H1 (cell line): Measurements from ENCODE around the gene SCG2. TPM values are rescaled to one million over a fixed set of nuclear protein-coding genes. Genes with fewer than 3 reads are reported as not detected.

Experiments
- polyA plus RNA-seq, 7 experiments: library from polyadenylated mRNA; depleted of rRNA in 3 of 7; stranded (reverse) in 5 of 7; unstranded in 2 of 7; fragments of >200 nt in 5 of 7; fragments of 200-250 nt in 2 of 7; gene quantifications; 1 replicate in 5 of 7; 2 replicates in 1 of 7; 4 replicates in 1 of 7; pipeline versions ENCODE4 v1.2.1 to v1.2.3, GENCODE V29; 2011 to 2013; ENCODE audit warnings: missing spikeins in 2 of 7, mixed read lengths in 2 of 7
- total RNA-seq: library from RNA; stranded (reverse); fragmentation: NEBNext Ultra II Directional; extraction: Animal tissue kit (Norgen Biotek cat#: 25700); gene quantifications from 2 replicates; pipeline ENCODE4 v1.2.1, GENCODE V29; 2021
- TF ChIP-seq, protein P1 (sequence below): fragments of 300-600 bp; sonication (generic); IDR thresholded peaks from 2 replicates; pipeline ENCODE4 v1.7.1; 2012; ENCODE audit warnings: low read length, moderate library complexity, mild to moderate bottlenecking, inconsistent platforms; ENCODE audit not compliant: insufficient replicate concordance

Gene SCG2
- total and polyA plus RNA-seq, 2 of the 8 experiments (the other 6 are each of a cell fraction or from before 2014, with no cell fraction given), result 0.54 to 1.0 TPM

GRCh38 chr2:223643309-223643708, 41.1 kb upstream of the SCG2 start (continued):
- TF ChIP-seq, protein P1, sequence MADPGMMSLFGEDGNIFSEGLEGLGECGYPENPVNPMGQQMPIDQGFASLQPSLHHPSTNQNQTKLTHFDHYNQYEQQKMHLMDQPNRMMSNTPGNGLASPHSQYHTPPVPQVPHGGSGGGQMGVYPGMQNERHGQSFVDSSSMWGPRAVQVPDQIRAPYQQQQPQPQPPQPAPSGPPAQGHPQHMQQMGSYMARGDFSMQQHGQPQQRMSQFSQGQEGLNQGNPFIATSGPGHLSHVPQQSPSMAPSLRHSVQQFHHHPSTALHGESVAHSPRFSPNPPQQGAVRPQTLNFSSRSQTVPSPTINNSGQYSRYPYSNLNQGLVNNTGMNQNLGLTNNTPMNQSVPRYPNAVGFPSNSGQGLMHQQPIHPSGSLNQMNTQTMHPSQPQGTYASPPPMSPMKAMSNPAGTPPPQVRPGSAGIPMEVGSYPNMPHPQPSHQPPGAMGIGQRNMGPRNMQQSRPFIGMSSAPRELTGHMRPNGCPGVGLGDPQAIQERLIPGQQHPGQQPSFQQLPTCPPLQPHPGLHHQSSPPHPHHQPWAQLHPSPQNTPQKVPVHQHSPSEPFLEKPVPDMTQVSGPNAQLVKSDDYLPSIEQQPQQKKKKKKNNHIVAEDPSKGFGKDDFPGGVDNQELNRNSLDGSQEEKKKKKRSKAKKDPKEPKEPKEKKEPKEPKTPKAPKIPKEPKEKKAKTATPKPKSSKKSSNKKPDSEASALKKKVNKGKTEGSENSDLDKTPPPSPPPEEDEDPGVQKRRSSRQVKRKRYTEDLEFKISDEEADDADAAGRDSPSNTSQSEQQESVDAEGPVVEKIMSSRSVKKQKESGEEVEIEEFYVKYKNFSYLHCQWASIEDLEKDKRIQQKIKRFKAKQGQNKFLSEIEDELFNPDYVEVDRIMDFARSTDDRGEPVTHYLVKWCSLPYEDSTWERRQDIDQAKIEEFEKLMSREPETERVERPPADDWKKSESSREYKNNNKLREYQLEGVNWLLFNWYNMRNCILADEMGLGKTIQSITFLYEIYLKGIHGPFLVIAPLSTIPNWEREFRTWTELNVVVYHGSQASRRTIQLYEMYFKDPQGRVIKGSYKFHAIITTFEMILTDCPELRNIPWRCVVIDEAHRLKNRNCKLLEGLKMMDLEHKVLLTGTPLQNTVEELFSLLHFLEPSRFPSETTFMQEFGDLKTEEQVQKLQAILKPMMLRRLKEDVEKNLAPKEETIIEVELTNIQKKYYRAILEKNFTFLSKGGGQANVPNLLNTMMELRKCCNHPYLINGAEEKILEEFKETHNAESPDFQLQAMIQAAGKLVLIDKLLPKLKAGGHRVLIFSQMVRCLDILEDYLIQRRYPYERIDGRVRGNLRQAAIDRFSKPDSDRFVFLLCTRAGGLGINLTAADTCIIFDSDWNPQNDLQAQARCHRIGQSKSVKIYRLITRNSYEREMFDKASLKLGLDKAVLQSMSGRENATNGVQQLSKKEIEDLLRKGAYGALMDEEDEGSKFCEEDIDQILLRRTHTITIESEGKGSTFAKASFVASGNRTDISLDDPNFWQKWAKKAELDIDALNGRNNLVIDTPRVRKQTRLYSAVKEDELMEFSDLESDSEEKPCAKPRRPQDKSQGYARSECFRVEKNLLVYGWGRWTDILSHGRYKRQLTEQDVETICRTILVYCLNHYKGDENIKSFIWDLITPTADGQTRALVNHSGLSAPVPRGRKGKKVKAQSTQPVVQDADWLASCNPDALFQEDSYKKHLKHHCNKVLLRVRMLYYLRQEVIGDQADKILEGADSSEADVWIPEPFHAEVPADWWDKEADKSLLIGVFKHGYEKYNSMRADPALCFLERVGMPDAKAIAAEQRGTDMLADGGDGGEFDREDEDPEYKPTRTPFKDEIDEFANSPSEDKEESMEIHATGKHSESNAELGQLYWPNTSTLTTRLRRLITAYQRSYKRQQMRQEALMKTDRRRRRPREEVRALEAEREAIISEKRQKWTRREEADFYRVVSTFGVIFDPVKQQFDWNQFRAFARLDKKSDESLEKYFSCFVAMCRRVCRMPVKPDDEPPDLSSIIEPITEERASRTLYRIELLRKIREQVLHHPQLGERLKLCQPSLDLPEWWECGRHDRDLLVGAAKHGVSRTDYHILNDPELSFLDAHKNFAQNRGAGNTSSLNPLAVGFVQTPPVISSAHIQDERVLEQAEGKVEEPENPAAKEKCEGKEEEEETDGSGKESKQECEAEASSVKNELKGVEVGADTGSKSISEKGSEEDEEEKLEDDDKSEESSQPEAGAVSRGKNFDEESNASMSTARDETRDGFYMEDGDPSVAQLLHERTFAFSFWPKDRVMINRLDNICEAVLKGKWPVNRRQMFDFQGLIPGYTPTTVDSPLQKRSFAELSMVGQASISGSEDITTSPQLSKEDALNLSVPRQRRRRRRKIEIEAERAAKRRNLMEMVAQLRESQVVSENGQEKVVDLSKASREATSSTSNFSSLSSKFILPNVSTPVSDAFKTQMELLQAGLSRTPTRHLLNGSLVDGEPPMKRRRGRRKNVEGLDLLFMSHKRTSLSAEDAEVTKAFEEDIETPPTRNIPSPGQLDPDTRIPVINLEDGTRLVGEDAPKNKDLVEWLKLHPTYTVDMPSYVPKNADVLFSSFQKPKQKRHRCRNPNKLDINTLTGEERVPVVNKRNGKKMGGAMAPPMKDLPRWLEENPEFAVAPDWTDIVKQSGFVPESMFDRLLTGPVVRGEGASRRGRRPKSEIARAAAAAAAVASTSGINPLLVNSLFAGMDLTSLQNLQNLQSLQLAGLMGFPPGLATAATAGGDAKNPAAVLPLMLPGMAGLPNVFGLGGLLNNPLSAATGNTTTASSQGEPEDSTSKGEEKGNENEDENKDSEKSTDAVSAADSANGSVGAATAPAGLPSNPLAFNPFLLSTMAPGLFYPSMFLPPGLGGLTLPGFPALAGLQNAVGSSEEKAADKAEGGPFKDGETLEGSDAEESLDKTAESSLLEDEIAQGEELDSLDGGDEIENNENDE, result no peak
